Right atrium auricular region (tissue), 2 donors: ENCODE measurements around the gene LAYN. TPM values are rescaled to one million over a fixed set of nuclear protein-coding genes. Genes with fewer than 3 reads are reported as not detected.

Experiments used
- DNase-seq: peaks from one replicate; pipeline ENCODE4 v3.0.0-alpha.2; 2019; ENCODE audit warnings: low spot score
- H3K27ac ChIP-seq, 2 donors: fragments of 200-600 bp; sonication (generic); 1 replicate in 1 of 2; 2 replicates in 1 of 2; pipeline ENCODE4 v1.5.1; 2016 to 2019
- H3K27me3 ChIP-seq, 2 donors: fragments of 200-600 bp; sonication (generic); one replicate each; pipeline versions ENCODE4 v1.5.1 to v1.6.0; 2017 to 2019
- H3K36me3 ChIP-seq: fragments of 200-600 bp; sonication (generic); one replicate; pipeline ENCODE4 v1.5.1; 2016
- H3K4me1 ChIP-seq, 2 donors: fragments of 200-600 bp; sonication (generic); one replicate each; pipeline versions ENCODE4 v1.5.1 to v1.6.0; 2017 to 2019
- H3K4me3 ChIP-seq, 2 donors: fragments of 200-600 bp; sonication (generic); 1 replicate in 1 of 2; 2 replicates in 1 of 2; pipeline ENCODE4 v1.5.1; 2017 to 2019; ENCODE audit warnings: mild to moderate bottlenecking in 1 of 2, moderate library complexity in 1 of 2
- H3K9me3 ChIP-seq, 2 donors: fragments of 200-600 bp; sonication (generic); one replicate each; pipeline ENCODE4 v1.5.1; 2019
- total RNA-seq, 2 donors: library from RNA; depleted of rRNA; stranded (reverse); fragments of >200 nt; gene quantifications; one replicate each; pipeline ENCODE4 v1.1.0, GENCODE V29; 2016
- TF ChIP-seq, protein P1 (sequence below), 2 donors: fragments of 200-600 bp; sonication (generic); IDR thresholded peaks; one replicate each; pipeline ENCODE4 v1.5.1; 2019; ENCODE audit warnings: antibody characterized with exemption in 2 of 2

The LAYN gene
- total RNA-seq, 2 donors from 2014 or later, result 5.9 to 12.3 TPM

DNA sequence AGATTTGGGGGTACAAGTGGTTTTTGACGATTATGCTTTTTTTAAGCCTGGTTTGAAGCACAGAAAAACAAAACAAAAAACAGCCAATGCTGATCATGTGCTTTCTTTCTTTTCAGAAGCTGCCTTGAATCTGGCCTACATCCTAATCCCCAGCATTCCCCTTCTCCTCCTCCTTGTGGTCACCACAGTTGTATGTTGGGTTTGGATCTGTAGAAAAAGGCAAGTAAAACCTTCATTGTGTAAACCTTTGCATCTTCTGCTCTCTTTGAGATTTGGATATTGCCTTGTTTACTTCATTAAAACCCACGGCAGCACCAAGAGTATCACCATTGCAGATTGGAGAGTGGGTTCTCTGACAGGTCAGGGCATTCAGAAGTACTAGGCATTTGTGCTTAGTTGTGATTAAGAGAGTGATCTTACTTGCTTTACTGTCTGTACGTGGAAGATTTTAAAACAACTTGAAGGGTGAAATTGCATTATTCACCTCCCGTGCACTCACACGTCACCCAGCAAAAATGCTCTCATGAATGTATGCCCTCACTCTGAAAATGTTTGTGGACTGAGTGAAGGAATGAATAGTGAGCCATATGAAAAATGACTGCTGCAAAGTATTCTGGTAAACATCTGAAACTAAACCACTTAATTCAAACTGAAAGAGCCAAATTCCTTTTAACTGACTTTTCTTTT is 17.0 kb downstream of the LAYN start:
- TF ChIP-seq, protein P1, sequence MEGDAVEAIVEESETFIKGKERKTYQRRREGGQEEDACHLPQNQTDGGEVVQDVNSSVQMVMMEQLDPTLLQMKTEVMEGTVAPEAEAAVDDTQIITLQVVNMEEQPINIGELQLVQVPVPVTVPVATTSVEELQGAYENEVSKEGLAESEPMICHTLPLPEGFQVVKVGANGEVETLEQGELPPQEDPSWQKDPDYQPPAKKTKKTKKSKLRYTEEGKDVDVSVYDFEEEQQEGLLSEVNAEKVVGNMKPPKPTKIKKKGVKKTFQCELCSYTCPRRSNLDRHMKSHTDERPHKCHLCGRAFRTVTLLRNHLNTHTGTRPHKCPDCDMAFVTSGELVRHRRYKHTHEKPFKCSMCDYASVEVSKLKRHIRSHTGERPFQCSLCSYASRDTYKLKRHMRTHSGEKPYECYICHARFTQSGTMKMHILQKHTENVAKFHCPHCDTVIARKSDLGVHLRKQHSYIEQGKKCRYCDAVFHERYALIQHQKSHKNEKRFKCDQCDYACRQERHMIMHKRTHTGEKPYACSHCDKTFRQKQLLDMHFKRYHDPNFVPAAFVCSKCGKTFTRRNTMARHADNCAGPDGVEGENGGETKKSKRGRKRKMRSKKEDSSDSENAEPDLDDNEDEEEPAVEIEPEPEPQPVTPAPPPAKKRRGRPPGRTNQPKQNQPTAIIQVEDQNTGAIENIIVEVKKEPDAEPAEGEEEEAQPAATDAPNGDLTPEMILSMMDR (IDR thresholded peaks at IDR 0.05), result no peak
- Histone ChIP-seq H3K36me3 (no peaks in the 10 kb centered on the region), H3K4me1 (no peaks in the 10 kb centered on the region), H3K9me3 (peaks cover 0 to 7% of the 10 kb centered on the region in 2 donors), H3K27me3 (no peaks in the 10 kb centered on the region), H3K4me3 (no peak overlapping the region), H3K27ac (no peak overlapping the region)
- no peak for DNase-seq

DNA sequence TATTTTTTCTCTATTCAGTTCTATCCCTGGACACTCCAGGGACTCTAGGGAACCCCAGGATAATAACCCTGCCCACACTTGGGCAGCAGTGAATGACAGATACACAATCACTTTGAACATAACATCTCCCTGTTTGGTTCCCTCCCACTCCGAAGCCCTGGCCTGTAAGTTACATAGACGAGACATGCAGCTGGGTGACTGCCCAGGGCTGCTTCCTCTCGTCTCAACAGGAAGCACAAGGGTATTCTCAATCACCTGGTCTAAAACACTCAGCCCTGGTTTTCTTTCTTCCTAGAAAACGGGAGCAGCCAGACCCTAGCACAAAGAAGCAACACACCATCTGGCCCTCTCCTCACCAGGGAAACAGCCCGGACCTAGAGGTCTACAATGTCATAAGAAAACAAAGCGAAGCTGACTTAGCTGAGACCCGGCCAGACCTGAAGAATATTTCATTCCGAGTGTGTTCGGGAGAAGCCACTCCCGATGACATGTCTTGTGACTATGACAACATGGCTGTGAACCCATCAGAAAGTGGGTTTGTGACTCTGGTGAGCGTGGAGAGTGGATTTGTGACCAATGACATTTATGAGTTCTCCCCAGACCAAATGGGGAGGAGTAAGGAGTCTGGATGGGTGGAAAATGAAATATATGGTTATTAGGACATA is 19.4 kb downstream of the LAYN start:
- no peak overlapping the region for H3K27ac ChIP-seq

DNA sequence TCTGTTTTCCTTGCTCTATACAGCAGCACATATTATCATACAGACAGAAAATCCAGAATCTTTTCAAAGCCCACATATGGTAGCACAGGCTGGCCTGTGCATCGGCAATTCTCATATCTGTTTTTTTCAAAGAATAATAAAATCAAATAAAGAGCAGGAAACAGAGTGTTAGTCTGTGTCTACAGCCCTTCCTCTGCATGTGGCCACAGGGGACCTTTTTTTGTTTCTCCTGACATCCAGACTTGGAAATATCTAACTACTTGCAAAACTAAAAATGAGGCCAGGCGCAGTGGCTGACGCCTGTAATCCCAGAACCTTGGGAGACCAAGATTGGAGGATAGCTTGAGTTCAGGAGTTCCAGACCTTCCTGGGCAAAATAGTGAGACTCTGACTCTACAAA is 20.3 kb downstream of the LAYN start:
- Histone ChIP-seq H3K4me3 (no peak overlapping the region), H3K9me3 (peaks cover 0 to 7% of the 10 kb centered on the region in 2 donors), H3K27ac (no peak overlapping the region), H3K27me3 (no peaks in the 10 kb centered on the region), H3K36me3 (no peaks in the 10 kb centered on the region), H3K4me1 (no peaks in the 10 kb centered on the region)
- TF ChIP-seq, protein P1 (IDR thresholded peaks at IDR 0.05), result no peak
- DNase-seq, result no peak

More for the DNA sequence above, 19.4 kb downstream of the LAYN start:
- no peaks in the 10 kb centered on the region for H3K36me3 ChIP-seq
- peaks cover 0 to 7% of the 10 kb centered on the region in 2 donors for H3K9me3 ChIP-seq
- no peaks in the 10 kb centered on the region for H3K27me3 ChIP-seq
- no peaks in the 10 kb centered on the region for H3K4me1 ChIP-seq
- no peak for DNase-seq
- TF ChIP-seq, protein P1 (IDR thresholded peaks at IDR 0.05), result no peak
- no peak overlapping the region for H3K4me3 ChIP-seq

- H3K36me3 ChIP-seq, result no peaks in the 10 kb centered on the region
- H3K4me3 ChIP-seq, result no peak overlapping the region
- peaks cover 0 to 2% of the 10 kb centered on the region in 2 donors for H3K9me3 ChIP-seq
- no peak overlapping the region for H3K27ac ChIP-seq
- DNase-seq, result no peak
- TF ChIP-seq, protein P1 (IDR thresholded peaks at IDR 0.05), result no peak
- no peaks in the 10 kb centered on the region for H3K27me3 ChIP-seq
- H3K4me1 ChIP-seq, result no peaks in the 10 kb centered on the region
These were observed 20.8 kb downstream of the LAYN start for GRCh38 chr11:111561306-111561705.

- Histone ChIP-seq H3K36me3 (no peaks in the 10 kb centered on the region), H3K27me3 (no peaks in the 10 kb centered on the region), H3K9me3 (no peaks in the 10 kb centered on the region), H3K27ac (no peak overlapping the region), H3K4me1 (no peaks in the 10 kb centered on the region), H3K4me3 (no peak overlapping the region)
- no peak for DNase-seq
- TF ChIP-seq, protein P1 (IDR thresholded peaks at IDR 0.05), result no peak
These were observed 21.3 kb downstream of the LAYN start for GRCh38 chr11:111561791-111562325.
